GM18858 (cell line): ENCODE results near the gene SOX1.

Experiments
- ATAC-seq: cut with Tn5 transposase; IDR thresholded peaks from one replicate; pipeline ENCODE4 v1.9.1; 2021; ENCODE audit not compliant: unreplicated experiment

Gene SOX1

DNA sequence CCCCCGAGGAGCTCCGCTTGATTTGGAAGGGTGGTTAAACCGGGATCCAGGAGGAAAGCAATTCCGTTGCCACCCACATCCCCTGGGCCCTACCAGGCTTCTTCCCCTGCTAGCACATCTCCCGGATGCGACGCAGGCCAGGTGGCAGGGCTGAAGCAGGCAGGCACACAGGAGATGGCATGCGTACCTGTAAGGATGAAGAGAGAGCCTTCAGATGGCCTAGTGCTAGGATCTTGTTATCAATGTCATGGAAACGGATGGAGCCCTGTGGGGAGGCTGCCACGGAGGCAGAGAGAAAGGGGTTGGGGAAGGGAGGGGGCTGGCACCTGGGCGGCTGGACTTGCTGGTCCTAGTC is 8.5 kb upstream of the SOX1 start:
- no peak for ATAC-seq

DNA sequence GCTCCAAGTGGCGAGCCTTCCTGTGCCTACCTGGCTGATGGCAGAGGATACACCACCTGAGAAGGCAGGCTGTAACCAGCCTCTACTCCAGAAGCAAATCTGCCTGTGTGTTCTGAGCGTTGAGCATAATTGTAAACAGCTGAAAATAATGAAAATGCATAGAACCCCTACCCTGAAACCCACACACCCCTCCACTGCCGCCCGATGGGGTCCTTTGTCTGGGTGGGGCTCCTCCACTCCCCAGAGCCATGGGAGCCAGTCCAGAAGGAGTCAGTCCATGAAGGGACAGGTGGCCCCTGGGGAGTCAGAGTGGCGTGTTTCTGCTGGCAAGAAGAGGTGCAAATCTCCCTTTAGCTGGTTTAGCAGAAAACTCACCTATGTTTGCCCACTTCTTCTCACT is 8.0 kb upstream of the SOX1 start:
- ATAC-seq, result no peak

DNA sequence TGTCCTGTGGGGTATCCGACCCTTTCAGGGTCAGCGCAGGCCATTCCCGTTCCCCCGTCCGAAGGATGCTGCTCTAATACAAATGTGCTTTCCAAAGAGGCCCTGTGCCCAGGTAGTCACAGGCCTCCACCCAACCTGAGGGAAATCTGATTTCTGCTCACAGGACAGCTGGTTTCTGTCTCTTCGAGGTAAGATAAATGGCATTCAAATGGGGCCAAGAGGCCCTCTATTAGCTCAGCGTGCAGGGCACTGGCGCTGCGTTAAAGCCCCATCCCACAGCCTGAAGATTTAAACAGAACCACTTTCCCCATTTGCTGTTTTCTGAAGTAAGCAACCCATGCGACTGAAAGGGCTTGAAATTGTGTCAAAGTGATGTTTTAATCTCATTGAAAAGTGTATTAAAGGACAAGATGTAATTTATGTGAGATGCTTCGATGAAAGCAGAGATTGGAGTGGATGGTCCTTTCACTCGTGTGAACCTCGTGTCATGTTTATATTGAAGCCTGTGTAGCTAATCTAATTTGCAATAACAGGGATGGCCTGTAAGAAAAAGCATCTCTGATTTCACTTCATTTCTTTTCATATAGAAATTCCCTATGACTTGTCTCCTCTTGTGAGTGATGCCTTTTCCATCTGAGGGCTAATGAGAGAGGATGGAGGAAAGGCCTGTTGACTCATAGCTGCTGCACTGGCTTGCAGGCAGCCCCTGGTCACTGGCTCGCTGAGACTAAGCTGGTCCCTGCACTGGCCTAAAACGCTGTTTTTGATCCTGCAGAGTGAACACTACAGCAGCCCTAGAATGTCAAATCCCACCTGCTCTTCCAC is 7.3 kb upstream of the SOX1 start:
- no peak for ATAC-seq

DNA sequence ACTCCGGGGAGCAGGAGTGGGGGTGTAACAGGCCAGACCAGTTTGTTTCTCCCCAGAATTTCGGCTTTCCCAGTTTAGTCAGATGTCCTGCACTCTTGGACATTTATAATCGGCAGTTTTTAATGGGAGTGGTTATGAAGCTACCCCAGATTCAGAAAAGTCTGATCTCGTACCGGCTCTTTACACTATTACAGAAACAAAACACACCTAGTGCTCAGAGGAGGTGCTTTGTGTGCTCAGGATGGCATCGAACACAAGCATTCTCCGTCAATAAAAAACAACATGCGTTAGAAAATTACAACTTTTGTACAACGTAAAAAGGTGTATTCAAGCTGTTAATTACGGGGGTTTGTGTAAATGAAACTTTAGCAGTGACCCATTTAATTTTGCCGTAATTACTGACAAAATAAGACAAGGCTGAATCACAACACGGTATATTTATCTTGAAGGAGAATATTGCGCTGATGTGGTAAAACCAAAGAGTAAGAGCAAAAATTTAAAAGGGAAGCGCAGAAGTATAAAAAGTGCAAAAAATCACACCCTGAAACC is 6.6 kb upstream of the SOX1 start:
- no peak for ATAC-seq

DNA sequence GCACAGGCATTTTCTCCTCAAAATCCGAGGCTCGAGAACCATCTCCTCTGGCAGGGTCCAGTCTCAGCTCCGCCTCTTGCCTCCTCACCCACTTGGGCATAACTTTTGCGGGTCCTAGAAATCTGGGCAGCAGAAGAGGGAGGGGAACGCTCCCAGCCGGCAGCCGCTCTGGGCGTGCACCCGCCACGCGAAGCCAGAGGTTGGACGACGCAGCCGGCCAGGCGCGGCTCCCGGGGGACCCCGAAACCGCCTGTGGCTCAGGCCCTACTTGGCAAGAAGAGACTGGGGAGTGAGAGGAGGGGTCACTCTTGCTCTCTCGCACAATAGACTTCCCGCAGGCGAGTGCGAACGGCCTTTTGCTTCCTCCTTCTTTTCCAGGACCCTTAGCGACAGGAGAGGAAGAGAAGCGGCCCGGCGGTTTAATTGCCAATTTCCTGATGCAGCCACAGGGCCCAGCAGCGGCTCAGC is 6.0 kb upstream of the SOX1 start:
- ATAC-seq, result no peak

DNA sequence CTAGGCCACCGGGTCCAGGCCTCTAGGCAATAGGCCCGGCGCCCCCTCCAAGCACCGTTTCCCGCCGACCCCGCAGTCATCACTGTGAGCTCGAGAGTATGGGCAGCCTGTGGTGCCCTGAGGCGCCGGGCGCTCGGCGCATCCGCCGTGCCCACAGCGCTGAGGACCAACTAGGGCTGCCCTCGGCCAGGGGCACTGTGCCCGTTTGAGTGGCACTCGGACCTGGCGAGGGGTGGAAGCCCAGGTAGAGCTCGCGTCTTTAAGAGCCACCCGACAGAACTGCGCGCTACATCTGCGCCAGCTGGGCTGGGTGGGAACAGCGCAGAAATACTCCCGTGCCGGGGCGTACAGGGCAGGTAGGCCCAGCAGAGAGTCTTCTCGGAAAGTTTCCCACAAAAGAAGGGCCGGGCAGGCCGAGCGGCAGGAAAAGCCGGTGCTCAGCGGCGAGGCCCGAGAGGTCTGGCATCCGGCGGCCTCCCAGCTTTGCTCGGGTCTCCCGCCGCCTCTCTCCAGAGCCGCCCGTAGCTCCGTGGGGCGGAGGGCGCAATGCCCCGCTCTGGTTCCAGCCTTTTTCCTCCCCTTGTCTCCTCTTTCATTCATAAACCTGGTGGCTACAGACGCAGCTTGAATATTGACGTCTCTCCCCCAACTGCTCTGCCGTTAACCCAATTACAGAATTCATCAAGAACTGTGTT is 5.4 kb upstream of the SOX1 start:
- no peak for ATAC-seq

DNA sequence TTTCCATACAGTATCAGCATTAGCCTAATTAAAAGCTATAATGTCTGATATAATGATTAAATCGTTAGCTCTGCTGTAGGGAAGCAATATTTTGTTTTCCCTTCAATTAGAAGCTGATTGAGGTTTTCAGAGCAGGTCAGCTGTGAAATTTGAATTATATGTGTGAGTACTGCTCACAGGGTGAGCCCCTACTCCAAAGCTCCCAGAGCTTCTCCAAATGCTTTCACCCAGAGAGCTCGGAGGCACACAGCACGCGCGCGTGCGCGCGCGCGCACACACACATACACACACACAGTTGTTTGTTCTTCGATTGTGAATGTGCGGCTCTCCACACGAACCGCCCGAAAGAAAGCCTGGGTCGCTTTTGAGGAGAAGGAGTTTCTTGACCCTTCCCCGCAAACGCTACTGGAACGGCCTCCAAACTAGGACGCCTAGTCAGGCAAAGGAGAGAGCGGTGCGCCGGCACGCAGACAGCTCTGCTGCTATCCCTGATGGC is 4.8 kb upstream of the SOX1 start:
- no peak for ATAC-seq

DNA sequence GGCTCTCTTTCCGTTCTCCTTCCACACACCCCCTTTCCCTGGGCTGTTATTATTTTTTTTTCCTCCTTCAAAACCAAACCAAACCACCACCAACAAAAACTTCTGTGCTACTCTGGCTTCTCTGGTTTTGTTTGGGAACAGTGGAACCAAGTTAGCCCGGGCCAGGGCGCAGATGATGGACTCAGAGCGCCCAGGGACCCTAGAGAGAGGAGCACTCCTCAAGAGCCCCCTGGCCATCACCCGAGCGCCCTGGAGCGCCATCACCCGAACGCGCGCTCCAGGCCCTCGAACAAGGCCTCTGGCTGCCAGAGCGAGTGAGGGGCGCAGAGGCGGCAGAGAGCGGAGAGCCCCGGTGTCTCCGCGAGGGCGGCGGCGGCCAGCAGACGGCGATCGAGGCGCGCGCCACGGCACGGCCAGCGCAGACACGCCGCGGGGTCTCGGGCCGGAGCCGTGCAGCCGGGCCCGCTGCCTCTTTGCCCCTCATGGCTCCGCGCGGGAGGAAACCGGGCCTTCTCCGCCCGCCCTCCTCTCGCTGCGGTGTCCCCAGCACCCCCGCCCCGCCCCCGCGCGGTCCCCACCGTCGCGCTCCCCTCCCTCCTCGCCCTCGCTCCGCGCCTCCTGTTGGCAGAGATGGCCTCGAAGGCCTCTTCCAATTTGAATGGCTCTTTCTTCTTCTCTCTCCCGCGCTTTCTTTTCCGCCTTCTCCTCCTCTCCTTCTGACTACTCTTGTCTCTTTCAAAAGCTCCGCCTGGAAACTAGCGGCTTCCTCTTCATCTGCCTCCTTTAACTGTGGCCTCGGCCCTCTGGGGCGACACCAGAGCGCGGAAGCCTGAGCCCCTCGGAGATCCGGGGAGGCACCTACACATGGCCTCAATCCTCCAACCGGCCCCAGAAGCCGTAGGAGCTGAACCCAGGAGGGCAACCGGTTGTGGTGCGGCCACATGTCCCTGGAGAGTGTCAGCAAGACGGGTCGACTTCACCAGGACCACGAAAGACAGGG is 4.1 kb upstream of the SOX1 start:
- ATAC-seq, result no peak

DNA sequence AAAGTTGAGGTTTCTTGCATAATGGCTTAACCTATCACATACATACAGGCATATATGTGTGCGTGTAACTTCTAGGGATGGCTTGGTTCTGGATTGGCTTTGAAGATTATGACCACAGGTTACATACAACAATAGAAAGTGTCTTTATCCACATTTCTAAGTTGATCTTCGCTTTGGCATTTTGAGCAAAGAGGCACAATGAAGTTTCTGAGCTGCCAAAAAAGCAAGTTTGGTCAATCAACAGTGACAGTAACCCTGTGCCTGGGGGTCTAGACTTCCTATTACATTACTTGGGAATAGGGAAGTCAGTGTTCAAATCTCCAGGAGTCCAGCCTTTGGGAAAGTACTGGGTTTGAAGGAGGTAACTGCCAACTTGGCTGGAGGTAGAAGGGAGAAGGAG is 3.1 kb upstream of the SOX1 start:
- no peak for ATAC-seq

DNA sequence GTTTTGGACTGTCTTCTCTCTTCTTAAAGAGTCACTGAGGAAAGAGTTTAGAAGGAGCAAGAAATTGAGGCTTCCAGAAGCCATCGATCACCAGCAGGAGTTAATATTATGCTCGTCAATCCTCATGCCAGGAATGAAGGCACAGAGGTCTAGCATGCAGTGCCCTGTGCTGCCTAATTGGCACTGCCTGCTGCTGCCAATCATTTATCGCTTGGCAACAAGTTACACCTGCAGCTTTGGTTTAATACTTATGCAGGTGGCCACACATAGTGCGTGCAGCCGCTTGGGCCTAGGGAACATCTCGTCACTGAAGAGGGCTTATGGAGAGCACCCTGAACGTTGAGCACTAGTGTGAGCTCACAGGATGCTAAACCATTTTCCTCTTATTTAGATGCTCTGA is 2.7 kb upstream of the SOX1 start:
- ATAC-seq, result no peak

DNA sequence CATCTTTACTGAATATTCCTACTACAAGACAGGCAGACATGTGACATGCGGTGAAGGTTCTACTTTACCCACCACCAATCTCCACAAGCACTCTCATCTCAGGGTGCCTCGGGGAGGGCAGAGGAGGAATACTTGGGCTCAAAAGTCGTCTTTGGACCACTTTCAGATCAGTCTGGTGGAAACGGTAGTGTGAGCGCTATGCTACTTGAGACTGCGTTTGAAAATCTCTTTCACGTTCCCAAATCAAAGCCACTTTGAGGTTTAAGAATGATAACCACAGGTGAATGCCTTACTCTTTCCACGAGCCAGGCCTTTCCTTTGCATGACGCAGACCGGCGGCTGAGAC is 1.5 kb upstream of the SOX1 start:
- ATAC-seq, result no peak

DNA sequence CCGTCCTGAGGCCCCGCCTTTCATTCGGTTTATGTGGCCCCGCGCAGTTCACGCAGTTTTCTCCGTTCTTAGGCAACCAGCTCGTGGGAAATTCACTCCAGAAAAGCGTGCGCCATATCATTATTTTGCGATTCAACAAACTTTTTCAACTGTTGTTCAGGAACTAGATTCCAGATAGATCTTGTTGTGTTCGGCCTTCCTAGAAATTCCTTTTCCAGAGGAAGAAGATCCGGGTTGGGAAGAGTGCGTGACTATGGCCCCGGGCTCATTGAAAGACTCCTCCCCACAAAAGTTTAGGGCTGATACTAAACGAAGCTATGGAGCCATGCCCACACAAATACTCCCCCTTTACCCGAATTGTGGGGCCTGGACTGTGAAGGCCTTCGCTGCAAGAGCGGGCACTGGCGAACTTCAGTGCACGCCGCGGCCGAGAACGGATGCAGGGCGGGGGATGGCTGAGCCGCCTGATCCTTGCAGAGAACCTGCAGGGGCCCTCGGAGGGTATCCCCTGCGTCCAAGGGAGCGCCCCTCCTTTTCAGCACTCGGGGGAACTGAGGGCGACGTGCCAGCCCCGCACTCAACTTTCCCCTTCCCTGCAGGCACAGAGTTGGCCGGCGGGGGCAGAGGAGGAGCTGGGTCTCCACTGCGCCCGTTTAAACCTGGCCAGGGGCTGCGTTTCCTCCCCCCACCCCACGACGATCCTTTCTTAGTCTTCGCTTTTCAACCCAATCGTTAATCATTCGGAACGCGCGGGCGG is 904 bp upstream of the SOX1 start:
- no peak for ATAC-seq

DNA sequence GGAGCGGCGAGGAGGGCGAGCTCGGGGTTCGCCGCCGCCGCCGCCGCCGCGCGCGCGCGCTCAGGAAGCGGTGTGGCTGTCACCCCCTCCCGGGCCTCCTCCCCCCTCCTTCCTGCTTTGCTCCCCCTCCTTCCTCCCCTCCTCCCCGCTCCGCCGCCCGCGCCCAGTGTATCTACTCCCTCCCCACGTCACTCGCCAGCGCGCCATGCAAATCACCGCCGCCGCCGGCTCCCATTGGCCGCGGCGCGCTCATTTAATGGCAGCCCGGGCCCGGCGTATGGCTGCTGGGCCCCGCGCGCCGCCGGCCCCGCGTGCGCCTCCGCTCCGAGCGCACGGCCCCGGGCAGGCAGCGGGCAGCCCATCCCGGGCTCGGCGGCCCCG is 335 bp upstream of the SOX1 start:
- ATAC-seq, result no peak

DNA sequence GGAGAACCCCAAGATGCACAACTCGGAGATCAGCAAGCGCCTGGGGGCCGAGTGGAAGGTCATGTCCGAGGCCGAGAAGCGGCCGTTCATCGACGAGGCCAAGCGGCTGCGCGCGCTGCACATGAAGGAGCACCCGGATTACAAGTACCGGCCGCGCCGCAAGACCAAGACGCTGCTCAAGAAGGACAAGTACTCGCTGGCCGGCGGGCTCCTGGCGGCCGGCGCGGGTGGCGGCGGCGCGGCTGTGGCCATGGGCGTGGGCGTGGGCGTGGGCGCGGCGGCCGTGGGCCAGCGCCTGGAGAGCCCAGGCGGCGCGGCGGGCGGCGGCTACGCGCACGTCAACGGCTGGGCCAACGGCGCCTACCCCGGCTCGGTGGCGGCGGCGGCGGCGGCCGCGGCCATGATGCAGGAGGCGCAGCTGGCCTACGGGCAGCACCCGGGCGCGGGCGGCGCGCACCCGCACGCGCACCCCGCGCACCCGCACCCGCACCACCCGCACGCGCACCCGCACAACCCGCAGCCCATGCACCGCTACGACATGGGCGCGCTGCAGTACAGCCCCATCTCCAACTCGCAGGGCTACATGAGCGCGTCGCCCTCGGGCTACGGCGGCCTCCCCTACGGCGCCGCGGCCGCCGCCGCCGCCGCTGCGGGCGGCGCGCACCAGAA is 1.1 kb downstream of the SOX1 start:
- ATAC-seq, result no peak

DNA sequence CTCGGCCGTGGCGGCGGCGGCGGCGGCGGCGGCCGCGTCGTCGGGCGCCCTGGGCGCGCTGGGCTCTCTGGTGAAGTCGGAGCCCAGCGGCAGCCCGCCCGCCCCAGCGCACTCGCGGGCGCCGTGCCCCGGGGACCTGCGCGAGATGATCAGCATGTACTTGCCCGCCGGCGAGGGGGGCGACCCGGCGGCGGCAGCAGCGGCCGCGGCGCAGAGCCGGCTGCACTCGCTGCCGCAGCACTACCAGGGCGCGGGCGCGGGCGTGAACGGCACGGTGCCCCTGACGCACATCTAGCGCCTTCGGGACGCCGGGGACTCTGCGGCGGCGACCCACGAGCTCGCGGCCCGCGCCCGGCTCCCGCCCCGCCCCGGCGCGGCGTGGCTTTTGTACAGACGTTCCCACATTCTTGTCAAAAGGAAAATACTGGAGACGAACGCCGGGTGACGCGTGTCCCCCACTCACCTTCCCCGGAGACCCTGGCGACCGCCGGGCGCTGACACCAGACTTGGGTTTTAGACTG is 1.7 kb downstream of the SOX1 start:
- no peak for ATAC-seq

DNA sequence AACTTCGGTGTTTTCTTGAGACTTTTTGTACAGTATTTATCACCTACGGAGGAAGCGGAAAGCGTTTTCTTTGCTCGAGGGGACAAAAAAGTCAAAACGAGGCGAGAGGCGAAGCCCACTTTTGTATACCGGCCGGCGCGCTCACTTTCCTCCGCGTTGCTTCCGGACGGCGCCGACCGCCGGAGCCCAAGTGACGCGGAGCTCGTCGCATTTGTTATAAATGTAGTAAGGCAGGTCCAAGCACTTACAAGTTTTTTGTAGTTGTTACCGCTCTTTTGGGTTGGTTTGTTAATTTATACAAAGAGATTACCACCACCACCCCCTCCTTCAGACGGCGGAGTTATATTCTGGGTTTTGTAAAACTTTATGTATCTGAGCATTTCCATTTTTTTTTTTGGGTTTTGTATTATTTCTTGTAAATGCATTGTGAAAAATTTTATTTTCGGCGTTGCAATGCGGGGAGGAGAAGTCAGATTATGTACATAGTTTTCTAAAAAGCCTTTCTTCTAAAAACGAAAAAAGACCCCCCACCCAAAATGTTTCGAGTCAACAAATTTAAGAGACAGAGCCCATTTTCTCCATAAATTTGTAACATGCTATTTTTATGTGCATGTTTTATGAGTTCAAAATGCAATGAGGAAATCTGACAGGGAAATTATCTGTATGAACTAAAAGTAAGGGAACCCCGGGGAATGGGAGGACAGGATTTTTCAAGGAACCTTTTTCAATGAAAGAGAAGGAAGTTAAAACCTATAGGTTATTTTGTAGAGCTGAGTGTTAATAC is 2.3 kb downstream of the SOX1 start:
- no peak for ATAC-seq

DNA sequence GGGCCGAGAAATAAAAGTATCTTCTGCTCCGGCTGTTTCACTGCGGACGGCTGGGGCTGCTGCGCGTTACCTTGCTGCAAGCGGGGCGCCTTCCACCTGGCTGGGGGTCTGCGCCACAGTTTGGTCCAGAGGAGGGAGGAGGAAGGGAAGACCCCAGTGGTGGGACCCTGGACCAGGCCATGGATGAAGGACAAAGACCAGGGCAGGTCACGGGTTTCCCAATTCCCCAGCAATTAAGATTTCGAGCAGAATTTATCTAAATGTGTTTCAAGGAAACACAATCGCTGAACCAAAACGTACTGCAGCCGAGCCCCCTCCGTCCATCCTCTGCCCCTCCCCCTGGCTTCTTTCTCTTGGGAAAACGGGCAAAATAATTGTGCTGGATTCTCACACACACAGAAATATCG is 2.9 kb downstream of the SOX1 start:
- ATAC-seq, result no peak

DNA sequence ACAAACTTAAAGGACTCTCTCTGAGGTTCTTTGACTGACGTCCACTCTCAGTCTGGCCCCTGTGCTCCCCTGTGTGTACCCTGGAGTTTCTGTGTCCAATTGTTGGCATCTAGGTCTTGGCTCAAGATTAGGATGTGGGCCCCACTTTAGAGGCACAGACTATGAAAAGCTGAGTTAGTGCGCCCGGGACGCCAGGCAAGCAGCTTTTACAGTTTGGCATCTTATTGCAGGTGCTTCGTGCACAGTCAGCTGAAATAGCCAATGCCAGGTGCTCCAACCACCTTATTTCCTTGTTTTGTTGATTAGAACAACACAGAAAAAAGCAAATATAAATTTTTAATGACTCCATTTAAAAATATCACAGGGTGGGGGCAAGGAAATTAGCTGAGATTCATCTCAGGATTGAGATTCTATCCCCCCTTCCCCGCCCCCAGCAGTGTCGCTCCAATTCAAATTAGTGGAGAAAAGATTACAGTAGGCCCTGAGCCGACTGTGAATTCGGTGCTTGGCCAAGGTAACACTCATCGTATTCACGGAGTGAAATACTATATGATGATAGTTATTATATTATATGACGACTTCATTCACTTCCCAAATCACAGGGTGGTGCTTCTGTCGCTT is 4.3 kb downstream of the SOX1 start:
- ATAC-seq, result no peak
